ENCODE results near the gene CPNE2. TPM values are rescaled to one million over a fixed set of nuclear protein-coding genes. Genes with fewer than 3 reads are reported as not detected.

The CPNE2 gene
- total RNA-seq, 4 donors from 2014 or later = 27.4 to 56.5 (median 40.7) TPM

- no peak for TF ChIP-seq CTCF (IDR thresholded peaks at IDR 0.05; ENCODE audit: low read depth)
These were observed 57.0 kb downstream of the CPNE2 start for GRCh38 chr16:57149391-57149790.

DNA sequence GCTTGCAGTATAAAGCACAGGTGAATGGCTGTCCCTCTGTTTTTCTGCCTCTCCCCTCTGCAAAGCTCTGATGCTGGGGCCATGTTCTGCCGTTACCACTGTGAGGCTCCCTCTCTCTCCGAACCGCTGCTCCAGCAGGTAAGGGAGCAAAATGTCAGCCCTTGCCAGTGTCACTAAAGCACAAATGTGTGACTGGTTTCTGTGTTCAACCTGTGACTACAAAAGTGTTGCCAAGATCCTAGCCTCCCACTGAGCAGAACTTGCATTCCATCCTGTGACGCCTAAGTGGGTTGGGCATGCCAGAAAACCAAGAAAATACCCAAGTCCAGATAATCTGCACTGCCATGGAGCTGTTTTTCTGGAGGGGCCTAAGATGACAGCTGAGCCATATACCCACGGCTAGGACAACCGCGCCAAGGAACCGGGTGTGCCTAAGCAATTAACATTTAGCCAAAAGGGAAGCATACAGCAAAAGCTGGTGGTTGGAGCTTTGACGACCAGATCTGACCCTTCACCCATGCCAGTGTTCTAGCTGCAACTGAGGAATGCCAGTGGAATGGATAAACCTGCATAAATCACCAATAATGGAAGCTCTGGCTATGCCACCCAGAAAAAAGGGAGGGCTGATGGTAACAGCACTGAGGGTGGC is 58.4 kb downstream of the CPNE2 start:
- no peak for TF ChIP-seq CTCF (IDR thresholded peaks at IDR 0.05; ENCODE audit: low read depth)

- no peak for TF ChIP-seq CTCF (IDR thresholded peaks at IDR 0.05; ENCODE audit: low read depth)
These were observed 59.0 kb downstream of the CPNE2 start for GRCh38 chr16:57151369-57151768.

DNA sequence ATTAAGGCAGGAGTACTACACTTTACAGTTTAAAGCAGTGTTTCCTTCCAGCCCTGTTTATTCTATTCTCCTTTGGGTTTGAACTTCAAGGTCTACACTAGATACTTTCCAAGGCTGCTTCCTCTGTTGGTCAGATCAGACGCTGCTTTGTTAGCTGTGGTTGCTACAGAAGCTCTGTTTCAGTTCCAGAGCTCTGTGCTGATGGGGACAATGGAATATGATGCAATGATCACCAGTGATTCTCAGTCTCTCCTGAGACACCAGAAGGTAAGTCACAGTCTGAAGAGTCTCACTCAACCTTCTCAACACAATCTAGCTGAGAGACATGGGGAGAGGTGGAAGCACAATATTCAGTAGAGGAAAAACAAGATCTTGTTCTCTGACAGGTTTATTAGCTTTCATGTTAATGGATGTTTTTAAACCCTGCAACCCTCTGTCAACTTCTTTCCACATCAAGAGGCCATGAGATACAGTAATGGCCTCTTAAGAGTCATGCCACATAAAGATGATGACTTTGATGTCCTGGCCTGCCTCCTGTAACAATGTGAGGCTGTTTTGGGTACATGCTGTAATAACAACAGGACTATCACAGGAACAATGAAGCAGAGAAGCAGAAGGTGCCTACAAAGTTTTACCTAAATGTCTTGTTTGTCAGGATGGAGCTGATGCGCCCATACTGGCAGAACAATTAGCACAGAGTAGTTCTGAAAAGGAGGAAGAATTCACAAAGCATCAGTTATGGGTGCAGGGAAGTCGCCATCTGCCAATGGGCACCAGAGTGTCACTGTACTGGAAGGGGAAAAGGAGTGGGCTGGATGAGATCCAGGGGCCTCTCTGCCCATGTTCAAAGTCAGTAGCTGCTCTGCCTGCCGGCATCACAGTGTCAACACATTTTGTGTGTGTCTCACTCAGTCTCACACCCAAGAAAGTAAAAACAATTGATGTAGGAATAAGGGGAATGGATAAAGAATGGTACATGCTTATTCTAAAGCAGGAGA is 60.0 kb downstream of the CPNE2 start:
- no peak for TF ChIP-seq CTCF (IDR thresholded peaks at IDR 0.05; ENCODE audit: low read depth)

GRCh38 chr16:57153841-57154240 is 61.5 kb downstream of the CPNE2 start:
- no peak for TF ChIP-seq CTCF (IDR thresholded peaks at IDR 0.05; ENCODE audit: low read depth)

DNA sequence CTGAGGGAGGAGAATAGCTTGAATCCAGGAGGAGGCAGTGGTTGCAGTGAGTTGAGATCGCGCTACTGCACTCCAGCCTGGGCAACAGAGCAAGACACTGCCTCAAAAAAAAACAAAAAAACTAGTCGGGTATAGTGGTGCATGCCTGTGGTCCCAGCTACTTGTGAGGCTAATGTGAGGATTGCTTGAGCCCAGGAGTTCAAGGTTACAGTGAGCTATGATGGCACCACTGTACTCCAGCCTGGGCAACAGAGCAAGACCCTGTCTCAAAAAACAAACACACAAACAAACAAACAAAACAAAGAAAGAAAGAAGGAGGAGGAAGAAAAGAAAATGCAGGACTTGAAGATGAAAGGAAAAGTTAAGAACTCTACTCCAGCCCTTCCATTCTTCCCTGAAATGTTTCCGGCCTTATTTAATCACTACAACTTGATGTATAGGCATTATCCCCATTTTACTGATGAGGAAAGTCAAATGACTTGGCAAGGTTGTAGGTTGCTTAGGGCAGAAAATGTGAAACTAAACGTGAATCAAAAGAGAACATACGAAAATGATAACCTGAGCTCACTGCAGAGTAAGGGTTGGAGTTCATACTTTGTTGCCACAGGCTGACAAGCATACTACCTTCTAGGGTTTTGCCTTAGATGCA is 63.4 kb downstream of the CPNE2 start:
- no peak for TF ChIP-seq CTCF (IDR thresholded peaks at IDR 0.05; ENCODE audit: low read depth)

- no peak for TF ChIP-seq CTCF (IDR thresholded peaks at IDR 0.05; ENCODE audit: low read depth)
These were observed 63.9 kb downstream of the CPNE2 start for GRCh38 chr16:57156351-57156703.

Measured in subcutaneous adipose tissue (tissue), 4 donors.